ENCODE data around the gene IL3RA.
"Not testable (repeated sequence)": the region's sequence is repeated elsewhere in the genome, so short reads cannot be mapped to it uniquely, and the experiment has no call there.

The IL3RA gene

DNA sequence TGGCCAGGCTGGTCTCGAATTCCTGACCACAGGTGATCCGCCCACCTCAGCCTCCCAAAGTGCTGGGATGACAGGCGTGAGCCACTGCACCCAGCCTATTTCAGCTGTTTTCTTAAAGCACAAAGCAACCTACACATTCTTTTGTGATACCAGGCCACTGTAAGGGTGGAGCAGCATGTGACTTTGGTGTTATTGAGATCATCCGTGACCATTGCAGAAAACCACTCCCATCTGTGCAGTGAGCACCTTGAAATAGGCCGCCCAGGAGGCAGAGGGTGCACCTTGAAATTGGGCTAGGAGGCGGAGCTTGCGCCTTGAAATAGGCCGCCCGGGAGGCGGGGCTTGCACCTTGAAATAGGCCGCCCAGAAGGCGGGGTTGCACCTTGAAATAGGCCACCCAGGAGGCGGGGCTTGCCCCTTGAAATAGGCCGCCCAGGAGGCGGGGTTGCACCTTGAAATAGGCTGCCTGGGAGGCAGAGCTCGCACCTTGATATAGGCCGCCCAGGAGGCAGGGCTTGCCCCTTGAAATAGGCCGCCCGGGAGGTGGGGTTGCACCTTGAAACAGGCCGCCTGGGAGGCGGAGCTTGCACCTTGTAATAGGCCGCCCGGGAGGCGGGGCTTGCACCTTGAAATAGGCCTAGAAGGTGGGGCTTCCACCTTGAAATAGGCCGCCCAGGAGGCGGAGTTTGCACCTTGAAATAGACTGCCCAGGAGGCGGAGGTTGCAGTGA, 64.3 kb downstream of the IL3RA start:
- no peak for DNase-seq

DNA sequence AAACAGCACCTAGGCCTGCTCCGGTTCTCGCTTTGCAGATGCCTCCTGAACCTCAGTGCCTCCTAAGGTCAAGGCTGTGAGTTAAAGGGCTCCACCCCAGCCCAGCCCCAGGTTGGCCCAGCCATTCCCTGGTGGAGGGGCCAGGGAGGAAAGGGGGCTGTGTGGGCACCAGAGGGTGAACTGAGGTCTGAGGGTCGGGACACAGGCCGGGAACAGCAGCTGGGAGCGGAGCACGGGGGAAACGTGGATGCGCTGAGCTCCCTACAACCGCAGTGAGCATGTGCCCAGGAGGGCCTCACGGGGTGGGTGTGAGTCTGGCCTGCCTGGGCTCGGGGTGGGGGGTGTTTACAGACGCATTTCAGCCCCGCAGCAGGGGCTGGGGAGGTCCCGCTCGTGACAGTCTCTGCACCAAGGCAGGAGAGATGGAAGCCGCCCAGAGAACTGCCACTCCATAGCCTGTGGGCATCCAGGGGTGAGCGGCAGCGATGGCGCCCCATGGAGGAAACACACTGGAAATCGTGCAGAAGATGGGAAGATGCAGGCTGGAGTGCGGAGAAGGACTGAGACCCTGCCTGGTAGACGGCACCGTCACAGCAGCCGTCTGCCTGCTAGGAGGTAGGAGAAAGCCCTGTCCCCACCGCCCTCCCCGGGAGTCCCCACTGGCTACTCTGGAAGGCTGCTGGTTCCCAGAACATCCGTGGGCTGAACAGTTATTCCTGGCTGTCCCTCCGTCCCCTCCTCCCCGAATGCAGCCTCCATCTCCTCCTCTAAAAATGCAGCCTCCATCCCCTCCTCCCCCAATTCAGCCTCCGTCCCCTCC, 65.2 kb downstream of the IL3RA start:
- DNase-seq: no peak

DNA sequence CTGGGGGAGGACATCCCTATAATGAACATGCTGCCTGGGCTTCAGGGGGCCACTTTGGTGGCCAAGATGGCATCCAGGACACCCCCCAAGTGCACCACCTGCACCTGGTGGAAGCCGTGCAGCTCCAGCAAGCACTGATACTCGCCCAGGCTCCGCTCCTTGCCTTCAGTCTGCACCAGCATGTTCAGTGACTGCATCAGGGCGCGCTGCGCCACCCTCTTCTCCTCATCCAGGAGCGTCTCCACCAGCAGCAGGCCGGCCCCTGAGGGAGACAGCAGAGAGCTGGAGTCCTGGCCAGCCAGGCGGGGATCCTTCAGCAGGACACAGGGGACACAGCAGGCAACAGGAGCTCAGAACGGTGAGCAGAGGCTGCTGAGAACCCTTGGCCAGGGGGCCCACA, 66.6 kb downstream of the IL3RA start:
- no peak for DNase-seq

DNA sequence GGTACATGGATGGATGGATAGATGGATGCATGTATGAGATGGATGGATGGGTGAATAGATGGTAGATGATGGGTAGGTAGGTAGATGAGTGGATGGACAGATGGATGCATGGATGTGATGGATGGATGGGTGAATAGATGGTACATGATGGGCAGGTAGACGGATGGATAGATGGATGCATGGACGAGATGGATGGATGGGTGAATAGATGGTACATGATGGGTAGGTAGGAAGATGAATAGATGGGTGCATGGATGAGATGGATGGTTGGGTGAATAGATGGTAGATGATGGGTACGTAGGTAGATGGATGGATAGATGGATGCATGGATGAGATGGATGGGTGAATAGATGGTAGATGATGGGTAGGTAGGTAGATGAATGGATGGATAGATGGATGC, 67.3 kb downstream of the IL3RA start:
- not testable (repeated sequence) for DNase-seq

DNA sequence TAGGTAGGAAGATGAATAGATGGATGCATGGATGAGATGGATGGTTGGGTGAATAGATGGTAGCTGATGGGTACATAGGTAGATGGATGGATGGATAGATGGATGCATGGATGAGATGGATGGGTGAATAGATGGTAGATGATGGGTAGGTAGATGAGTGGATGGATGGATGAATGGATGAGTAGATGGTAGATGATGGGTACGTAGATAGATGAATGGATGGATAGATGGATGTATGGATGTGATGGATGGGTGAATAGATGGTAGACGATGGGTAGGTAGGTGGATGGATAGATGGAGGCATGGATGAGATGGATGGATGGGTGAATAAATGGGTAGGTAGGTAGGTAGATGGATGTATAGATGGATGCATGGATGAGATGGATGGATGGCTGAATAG, 69.2 kb downstream of the IL3RA start:
- DNase-seq: not testable (repeated sequence)

DNA sequence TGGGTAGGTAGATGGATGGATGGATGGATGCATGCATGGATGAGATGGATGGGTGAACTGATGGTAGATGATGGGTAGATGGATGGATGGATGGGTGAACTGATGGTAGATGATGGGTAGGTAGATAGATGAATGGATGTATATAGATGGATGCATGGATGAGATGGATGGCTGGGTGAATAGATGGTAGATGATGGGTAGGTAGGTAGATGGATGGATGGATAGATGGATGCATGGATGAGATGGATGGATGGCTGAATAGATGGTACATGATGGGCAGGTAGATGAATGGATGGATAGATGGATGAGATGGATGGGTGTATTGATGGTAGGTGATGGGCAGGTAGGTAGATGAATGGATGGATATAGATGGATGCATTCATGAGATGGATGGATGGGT, 70.5 kb downstream of the IL3RA start:
- DNase-seq: no peak

DNA sequence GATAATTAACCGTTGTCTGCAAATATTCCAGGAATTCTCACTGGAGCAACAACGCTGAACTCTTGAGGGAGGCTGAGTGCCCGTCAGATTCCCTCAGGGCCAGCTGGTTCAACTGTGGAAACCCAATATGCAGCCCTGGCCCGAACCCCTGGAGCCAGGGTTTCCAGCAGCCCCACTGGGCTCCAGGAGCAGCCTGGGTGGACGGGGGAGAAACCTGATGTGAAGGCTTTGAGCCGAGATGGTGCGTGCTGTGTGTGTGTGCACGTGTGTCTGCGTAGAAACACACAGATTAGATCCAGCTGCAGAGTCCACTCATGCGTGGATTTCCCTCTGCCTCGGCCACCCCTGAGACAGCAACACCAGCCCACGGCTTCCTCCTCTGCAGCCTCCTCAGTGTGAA, 74.7 kb downstream of the IL3RA start:
- no peak for DNase-seq

DNA sequence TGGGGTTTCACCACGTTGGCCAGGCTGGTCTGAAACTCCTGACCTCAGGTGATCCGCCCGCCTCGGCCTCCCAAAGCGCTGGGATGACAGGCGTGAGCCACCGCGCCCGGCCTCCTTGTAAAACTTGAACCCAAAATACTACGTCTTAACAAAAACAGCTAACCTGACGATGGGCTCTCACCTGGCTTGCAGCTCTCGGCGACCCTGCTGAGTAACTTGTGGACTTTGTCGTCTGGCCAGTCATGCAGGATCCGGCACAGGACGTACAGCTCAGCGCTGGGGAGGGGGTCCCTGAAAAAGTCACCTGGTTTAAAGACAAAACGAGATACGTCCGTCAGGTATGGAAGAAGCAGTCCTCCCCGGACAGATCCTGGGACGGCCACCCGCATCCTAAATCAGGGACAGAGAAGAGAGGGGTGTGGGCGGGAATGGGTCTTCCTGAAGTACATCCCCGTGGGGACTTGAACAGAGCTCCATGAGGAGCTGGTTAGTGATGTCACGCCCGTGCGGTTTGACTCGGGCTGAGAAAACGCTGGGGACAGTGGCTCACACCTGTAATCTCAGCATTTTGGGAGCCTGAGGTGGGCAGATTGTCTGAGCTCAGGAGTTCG, 76.1 kb downstream of the IL3RA start:
- no peak for DNase-seq

DNA sequence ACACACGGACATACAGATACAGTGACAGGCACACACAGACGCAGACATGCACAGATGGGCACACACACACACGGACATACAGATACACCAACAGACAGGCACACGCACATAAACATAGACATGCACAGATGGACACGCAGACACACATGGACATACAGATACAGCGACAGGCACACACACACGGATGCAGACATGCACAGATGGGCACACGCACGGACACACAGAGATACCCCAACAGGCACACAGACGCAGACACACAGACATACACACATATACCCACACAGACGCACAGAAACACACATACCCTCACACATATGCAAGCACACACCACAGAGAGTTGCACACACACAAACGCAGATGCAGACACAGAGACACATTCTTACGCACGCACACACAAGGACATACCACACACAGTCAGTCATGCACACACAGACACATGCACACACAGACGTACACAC, 79.8 kb downstream of the IL3RA start:
- no peak for DNase-seq

DNA sequence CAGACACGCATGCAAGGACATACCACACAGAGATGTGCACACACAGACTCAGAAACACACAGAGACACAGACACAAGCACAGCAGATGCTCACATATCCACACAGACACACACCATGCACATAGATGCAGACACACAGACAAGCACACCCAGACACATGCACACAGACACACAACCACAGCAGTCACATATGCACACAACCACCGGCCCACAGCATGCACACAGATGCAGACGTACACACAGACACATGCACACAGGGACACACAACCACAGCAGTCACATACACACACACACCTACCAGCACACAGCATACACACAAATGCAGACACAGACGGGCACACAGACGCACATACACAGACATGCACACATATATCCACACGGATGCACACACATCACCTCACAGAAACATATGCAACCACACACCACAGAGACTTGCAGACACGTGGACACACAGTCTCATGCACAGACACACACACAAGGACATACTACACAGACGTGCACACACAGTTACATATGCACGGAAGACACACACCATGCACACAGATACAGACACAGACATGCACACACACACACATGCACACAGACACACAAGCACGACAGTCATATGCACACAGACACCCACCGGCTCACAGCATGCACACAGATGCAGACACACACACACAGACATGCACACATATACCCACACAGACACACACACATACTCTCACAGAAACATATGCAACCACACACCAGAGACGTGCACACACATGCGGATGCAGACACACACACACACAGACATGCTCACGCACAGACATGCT, 80.6 kb downstream of the IL3RA start:
- no peak for DNase-seq

DNA sequence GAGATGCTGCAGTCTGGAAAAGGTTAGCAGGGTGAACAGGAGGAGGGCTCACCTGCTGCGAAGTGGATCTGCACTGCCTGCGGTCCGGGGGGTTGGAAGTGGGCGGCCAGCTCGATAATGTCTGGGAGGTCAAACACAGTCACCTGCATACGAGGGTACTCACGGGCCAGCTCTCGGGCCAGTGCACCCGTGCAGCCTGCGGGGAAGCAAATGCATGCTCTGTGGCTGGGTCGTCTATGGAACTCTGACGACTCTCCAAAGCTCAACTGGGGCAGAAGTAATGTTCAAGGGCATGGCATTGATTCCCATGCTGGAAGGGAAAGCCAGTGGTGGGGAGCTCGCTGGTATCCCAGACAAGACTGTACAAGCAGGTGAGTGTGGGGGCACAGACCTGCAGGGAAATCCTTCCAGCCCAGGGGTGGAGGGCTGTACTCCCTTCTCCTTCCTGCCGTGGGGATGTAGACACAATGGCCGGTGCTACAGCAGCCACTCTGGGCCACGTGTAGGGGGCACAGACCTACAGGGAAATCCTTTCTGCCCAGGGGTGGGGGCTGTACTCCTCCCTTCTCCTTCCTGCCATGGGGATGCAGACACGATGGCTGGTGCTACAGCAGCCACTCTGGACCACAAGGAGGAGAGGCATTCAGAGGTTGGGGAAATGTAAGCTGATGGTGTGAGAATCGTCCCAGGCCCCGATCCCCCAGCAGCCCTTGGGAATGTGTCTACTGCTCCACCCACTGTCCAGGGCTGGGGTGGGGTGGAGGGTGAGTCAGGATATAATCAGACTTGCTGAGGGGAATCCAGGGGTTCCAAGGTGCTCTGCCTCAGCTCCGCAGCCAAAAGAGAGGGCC, 81.6 kb downstream of the IL3RA start:
- no peak for DNase-seq

DNA sequence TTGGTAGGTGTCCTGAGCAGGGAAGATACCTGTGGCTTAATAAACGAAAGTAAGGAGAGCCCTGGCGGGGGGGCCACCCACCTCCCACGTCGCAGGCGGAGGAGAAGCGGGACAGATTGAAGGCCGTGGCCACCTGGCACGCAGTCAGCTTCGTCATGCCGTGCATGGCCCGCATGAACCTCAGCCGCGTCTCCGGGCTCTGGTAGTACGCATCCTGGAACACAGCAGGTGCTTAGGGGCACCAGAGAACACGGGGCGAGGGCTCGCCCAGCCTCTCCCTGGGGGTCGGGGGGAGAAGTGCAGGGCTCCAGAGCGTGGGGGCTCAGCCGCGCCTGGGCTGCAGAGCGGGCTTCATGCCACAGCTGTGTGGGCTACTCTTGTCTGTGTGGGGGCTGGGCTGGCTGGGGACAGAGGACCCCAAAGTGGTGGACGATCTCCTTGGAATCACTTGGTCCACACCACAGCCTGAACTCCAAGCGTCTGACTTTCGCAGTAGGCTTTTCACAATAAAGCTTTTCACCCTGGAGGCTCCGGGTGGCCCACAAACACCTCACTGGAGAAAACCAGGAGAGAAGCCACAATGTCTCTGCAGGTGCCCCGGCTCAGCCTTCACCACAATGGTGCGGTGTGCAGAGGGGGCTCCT, 82.4 kb downstream of the IL3RA start:
- DNase-seq: no peak

DNA sequence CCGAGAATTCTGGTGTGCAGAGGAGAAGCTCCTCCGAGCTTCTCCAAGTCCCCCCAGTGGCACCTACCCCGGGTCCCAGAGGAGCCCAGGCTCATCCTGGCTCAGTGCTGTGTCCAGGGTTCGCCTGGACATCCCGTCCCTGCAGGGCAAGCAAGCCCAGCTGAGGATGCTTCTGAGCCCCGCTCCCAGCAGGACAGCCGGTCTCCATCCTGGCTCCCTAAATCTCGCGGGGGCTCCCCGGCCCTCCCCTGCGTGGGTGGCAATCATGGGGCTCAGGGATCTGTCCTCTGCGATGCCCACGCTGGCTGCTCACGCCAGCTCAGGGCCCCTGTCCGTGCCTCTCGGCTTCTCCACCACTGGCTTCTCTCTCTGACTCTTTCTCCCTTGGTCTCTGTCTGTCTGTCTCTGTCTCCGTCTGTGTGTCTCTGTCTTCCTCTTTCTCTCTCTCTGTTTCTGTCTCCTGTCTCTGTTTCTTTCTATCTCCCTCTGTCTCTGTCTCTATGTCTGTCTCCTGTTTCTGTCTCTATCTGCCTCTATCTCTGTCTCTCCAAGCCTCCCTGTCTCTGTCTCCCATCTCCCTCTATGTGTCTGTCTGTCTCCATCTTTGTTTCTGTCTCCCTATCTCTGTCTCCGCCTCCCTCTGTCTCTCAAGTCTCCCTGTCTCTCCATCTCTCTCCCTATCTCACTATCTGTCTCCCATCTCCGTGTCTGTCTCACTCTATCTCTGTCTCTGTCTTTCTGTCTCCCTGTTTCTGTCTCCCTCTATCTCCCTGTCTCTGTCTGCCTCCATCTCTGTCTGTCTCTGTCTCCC, 83.2 kb downstream of the IL3RA start:
- DNase-seq: no peak

DNA sequence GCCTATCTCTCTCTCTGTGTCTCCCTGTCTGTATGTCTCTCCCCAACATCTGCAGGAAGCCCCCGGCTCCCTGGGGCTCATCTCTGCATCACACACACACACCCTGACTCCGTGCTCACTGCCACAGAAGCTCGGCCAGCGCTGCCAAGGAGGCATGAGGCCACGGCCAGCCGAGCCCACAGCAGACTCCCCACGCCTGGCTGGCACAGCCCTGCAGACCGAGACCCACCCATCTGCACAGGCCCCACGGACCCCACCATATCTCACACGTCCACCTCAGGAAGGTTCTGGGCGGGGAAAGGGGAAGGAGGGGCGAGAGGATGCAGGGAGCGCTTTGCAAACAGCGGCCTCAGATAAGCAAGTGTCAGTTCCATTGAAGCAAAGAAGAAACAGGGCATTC, 83.8 kb downstream of the IL3RA start:
- no peak for DNase-seq

DNA sequence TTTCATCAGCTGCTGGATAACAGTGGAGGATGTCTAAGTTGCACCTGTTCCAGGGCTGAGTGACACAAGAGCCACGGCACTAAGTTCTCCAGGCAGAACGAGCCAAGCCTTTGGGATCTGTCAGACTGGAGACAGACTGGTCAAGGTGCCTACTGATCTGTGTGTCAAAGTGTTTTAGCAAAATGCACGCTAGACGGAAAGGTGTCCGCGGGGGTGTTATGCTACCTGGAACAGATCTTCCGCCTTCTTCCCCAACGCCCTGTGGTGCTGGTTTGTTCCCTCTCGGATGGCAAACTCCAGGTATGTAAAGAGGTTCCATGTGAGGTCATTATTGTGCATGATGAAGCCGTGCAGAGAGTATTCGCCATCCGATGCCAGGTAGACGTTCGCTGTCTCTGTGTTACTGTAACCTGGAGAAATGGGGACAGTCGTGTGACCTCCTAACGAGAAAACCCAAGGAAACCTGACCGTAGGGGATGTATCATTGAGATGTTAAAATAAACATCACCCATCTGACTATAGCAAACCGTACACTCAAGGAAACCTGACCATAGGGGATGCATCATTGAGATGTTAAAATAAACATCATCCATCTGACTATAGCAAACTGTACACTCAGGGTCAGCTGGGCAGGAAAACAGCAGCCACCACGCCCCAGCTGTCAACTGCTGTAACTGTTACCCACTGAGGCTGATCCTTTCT, 85.0 kb downstream of the IL3RA start:
- no peak for DNase-seq

DNA sequence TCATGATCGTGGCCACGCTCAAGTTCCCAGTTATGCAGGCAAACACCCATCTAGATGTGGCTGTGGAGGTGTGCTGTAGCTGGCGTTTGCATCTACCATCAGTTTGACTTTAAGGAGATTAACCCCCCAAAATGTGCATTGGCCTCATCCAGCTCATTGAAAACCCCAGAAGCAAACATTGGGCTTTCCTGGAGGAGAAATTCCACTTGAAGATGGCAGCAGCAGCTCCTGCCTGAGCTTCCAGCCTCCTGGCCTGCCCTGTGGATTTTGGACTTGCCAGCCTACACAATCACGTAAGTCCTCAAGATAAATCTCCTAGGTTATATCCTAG, 85.5 kb downstream of the IL3RA start:
- no peak for DNase-seq

DNA sequence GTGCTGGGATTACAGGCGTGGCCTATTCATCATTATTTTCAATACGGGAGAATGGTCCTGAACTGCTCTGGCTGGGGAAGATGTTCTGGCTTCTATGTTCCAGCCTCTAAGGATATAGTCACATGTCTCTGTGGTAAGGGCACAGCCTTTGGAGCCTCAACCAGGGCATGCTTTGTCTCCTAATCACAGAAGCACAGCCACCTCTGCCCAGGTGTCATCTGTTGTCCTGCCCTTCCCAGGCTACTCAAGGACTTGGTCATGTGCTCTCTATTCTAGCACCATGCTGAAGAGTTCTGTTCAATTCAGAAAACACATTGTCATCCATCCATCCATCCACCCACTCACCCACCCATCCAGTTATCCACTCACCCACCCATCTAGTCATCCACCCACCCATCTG, 86.6 kb downstream of the IL3RA start:
- no peak for DNase-seq

DNA sequence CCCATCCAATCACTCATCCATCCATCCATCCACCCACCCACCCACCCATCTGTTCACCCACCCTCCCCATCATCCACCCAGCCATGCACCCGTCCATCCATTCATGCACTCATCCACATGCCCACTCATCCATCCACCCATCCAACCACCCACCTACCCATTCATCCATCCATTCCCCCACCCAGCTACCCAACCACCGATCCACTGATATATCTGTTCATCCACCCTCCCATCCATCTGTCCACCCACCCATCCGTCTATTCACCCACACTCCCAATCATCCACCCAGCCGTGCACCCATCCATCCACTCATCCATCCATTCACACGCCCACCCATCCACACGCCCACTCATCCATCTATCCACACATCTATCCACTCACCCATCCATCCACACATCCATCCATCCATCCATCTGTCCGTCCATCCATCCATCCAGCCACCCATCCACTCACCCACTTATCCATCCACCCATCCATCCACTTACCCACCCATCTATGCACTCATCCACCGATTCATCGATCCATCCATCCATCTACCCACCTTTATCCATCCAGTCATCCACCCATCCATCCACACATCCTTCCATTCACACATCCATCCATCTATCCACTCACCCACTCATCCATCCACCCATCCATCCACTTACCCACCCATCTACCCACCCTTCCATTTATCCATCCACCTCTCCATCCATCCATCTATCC, 87.7 kb downstream of the IL3RA start:
- no peak for DNase-seq

DNA sequence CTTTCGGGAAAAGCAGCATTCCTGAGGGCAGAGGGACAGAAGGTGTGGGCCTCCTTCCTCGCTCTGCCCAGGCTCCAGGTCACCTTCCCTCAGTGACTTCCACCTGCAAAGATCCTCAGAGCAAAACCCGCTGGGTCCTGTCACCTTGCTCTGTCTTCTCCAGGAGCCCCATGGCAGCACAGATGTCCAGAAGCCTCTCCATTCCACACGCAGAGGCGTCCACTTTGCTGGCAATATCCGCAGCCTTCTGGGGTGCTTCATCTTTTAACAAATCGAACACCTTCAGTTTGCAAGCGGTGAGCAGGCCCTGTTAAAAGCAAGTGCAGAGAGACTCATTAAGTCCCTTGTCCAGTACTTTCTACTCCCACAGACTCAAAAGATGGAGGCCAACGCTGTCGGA, 88.8 kb downstream of the IL3RA start:
- no peak for DNase-seq

Data from T-helper 9 cell (primary cell).